ENCODE results near the gene CYP27C1.

- TF ChIP-seq CTCF (conservative IDR thresholded peaks at IDR 0.05; ENCODE audit: low read length), result no peak
- no peak for TF ChIP-seq EZH2phosphoT487 (IDR thresholded peaks at IDR 0.05; ENCODE audit: borderline replicate concordance)
Observed at GRCh38 chr2:127185705-127186104, 34.4 kb downstream of the CYP27C1 start.
